ENCODE data around the gene NOL4. TPM values are rescaled to one million over a fixed set of nuclear protein-coding genes. Genes with fewer than 3 reads are reported as not detected.

Gene NOL4
- total and polyA plus RNA-seq, 2 experiments from 2014 or later, result 0.52 to 0.63 TPM

DNA sequence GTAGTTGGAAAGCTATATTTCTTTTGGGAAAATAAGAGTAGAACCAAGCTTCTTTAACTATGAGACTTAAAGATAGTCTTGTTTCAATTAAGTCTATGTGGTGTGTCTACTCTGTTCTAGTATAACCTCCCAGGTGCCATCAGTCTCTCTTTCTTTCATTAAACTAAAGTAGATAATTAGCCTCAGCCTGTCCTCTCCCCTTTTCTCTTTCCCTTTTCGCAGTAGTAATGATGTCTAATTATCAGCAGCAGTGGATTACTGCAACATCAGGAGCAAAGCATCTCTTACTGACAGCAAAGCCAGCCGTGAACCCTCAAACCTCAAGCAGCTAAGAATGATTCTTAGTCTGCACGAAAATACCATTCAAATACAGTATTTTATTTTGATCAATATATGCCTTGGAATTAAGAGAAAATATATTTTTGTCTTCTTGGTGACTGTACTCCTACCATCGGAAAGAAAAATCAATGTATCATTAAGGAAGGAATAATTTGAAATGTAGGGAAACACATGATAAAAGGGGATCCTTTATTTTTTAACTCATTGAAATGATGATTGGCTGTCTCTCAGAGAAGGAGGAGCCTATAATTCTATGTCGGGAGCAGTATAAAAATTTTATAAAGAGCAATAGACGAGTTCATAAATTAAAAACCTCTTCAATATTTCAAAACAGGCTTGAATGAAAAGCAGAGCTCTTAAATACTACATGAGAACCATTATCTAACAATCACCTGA lies 4.5 kb downstream of the NOL4 start:
- ATAC-seq, result no peak
- H3K27ac ChIP-seq (ENCODE audit: low read depth), result no peak overlapping the region
- no peak for DNase-seq (ENCODE audit: low spot score)
- H3K36me3 ChIP-seq (ENCODE audit: insufficient read depth), result no peaks in the 10 kb centered on the region
- Mint-ChIP-seq H3K4me3 (no peak overlapping the region), H3K36me3 (ENCODE audit: low read depth) (no peaks in the 10 kb centered on the region), H3K4me1 (peaks cover 13% of the 10 kb centered on the region; the same call in 2 of the 3 replicates), H3K27ac (no peak overlapping the region), H3K27me3 (ENCODE audit: insufficient read depth, low read depth, poor library complexity) (peaks cover 36% of the 10 kb centered on the region), H3K9me3 (no peaks in the 10 kb centered on the region)
- H3K4me3 ChIP-seq, result no peak overlapping the region
- TF ChIP-seq, protein P1, sequence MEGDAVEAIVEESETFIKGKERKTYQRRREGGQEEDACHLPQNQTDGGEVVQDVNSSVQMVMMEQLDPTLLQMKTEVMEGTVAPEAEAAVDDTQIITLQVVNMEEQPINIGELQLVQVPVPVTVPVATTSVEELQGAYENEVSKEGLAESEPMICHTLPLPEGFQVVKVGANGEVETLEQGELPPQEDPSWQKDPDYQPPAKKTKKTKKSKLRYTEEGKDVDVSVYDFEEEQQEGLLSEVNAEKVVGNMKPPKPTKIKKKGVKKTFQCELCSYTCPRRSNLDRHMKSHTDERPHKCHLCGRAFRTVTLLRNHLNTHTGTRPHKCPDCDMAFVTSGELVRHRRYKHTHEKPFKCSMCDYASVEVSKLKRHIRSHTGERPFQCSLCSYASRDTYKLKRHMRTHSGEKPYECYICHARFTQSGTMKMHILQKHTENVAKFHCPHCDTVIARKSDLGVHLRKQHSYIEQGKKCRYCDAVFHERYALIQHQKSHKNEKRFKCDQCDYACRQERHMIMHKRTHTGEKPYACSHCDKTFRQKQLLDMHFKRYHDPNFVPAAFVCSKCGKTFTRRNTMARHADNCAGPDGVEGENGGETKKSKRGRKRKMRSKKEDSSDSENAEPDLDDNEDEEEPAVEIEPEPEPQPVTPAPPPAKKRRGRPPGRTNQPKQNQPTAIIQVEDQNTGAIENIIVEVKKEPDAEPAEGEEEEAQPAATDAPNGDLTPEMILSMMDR (conservative IDR thresholded peaks at IDR 0.05; ENCODE audit: low read depth in 2 of 2), result no peak
- TF ChIP-seq, protein P2, sequence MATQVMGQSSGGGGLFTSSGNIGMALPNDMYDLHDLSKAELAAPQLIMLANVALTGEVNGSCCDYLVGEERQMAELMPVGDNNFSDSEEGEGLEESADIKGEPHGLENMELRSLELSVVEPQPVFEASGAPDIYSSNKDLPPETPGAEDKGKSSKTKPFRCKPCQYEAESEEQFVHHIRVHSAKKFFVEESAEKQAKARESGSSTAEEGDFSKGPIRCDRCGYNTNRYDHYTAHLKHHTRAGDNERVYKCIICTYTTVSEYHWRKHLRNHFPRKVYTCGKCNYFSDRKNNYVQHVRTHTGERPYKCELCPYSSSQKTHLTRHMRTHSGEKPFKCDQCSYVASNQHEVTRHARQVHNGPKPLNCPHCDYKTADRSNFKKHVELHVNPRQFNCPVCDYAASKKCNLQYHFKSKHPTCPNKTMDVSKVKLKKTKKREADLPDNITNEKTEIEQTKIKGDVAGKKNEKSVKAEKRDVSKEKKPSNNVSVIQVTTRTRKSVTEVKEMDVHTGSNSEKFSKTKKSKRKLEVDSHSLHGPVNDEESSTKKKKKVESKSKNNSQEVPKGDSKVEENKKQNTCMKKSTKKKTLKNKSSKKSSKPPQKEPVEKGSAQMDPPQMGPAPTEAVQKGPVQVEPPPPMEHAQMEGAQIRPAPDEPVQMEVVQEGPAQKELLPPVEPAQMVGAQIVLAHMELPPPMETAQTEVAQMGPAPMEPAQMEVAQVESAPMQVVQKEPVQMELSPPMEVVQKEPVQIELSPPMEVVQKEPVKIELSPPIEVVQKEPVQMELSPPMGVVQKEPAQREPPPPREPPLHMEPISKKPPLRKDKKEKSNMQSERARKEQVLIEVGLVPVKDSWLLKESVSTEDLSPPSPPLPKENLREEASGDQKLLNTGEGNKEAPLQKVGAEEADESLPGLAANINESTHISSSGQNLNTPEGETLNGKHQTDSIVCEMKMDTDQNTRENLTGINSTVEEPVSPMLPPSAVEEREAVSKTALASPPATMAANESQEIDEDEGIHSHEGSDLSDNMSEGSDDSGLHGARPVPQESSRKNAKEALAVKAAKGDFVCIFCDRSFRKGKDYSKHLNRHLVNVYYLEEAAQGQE (IDR thresholded peaks at IDR 0.05; ENCODE audit: unreplicated experiment), result no peak
- TF ChIP-seq CREB1 (CRISPR knock-in tag; IDR thresholded peaks at IDR 0.05; ENCODE audit: low read depth), result no peak
- TF ChIP-seq ZNF331 (CRISPR knock-in tag; IDR thresholded peaks at IDR 0.05; ENCODE audit: low read depth), result no peak
- TF ChIP-seq ZNF114 (CRISPR knock-in tag; IDR thresholded peaks at IDR 0.05), result no peak
- TF ChIP-seq, protein P3, sequence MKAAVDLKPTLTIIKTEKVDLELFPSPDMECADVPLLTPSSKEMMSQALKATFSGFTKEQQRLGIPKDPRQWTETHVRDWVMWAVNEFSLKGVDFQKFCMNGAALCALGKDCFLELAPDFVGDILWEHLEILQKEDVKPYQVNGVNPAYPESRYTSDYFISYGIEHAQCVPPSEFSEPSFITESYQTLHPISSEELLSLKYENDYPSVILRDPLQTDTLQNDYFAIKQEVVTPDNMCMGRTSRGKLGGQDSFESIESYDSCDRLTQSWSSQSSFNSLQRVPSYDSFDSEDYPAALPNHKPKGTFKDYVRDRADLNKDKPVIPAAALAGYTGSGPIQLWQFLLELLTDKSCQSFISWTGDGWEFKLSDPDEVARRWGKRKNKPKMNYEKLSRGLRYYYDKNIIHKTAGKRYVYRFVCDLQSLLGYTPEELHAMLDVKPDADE (IDR thresholded peaks at IDR 0.05), result no peak
- TF ChIP-seq, protein P4, sequence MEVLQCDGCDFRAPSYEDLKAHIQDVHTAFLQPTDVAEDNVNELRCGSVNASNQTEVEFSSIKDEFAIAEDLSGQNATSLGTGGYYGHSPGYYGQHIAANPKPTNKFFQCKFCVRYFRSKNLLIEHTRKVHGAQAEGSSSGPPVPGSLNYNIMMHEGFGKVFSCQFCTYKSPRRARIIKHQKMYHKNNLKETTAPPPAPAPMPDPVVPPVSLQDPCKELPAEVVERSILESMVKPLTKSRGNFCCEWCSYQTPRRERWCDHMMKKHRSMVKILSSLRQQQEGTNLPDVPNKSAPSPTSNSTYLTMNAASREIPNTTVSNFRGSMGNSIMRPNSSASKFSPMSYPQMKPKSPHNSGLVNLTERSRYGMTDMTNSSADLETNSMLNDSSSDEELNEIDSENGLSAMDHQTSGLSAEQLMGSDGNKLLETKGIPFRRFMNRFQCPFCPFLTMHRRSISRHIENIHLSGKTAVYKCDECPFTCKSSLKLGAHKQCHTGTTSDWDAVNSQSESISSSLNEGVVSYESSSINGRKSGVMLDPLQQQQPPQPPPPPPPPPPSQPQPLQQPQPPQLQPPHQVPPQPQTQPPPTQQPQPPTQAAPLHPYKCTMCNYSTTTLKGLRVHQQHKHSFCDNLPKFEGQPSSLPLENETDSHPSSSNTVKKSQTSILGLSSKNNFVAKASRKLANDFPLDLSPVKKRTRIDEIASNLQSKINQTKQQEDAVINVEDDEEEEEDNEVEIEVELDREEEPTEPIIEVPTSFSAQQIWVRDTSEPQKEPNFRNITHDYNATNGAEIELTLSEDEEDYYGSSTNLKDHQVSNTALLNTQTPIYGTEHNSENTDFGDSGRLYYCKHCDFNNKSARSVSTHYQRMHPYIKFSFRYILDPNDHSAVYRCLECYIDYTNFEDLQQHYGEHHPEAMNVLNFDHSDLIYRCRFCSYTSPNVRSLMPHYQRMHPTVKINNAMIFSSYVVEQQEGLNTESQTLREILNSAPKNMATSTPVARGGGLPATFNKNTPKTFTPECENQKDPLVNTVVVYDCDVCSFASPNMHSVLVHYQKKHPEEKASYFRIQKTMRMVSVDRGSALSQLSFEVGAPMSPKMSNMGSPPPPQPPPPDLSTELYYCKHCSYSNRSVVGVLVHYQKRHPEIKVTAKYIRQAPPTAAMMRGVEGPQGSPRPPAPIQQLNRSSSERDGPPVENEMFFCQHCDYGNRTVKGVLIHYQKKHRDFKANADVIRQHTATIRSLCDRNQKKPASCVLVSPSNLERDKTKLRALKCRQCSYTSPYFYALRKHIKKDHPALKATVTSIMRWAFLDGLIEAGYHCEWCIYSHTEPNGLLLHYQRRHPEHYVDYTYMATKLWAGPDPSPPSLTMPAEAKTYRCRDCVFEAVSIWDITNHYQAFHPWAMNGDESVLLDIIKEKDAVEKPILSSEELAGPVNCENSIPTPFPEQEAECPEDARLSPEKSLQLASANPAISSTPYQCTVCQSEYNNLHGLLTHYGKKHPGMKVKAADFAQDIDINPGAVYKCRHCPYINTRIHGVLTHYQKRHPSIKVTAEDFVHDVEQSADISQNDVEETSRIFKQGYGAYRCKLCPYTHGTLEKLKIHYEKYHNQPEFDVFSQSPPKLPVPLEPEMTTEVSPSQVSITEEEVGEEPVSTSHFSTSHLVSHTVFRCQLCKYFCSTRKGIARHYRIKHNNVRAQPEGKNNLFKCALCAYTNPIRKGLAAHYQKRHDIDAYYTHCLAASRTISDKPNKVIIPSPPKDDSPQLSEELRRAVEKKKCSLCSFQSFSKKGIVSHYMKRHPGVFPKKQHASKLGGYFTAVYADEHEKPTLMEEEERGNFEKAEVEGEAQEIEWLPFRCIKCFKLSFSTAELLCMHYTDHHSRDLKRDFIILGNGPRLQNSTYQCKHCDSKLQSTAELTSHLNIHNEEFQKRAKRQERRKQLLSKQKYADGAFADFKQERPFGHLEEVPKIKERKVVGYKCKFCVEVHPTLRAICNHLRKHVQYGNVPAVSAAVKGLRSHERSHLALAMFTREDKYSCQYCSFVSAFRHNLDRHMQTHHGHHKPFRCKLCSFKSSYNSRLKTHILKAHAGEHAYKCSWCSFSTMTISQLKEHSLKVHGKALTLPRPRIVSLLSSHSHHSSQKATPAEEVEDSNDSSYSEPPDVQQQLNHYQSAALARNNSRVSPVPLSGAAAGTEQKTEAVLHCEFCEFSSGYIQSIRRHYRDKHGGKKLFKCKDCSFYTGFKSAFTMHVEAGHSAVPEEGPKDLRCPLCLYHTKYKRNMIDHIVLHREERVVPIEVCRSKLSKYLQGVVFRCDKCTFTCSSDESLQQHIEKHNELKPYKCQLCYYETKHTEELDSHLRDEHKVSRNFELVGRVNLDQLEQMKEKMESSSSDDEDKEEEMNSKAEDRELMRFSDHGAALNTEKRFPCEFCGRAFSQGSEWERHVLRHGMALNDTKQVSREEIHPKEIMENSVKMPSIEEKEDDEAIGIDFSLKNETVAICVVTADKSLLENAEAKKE (CRISPR knock-in tag; IDR thresholded peaks at IDR 0.05), result no peak
- no peak for TF ChIP-seq STAT1 (IDR thresholded peaks at IDR 0.05; ENCODE audit: unreplicated experiment)
- 0 out of 2 replicates have a peak, but pooled peaks cover 5% of the 10 kb centered on the region for H4K20me1 ChIP-seq (replicated peaks; ENCODE audit: insufficient read depth)
- H3K27me3 ChIP-seq (ENCODE audit: insufficient read depth), result peaks cover 53% of the 10 kb centered on the region
- H3F3A ChIP-seq (replicated peaks; ENCODE audit: low read depth), result peaks cover 4% of the 10 kb centered on the region; the same call in 1 of the 2 replicates
- no peak overlapping the region for H2AFZ ChIP-seq
- no peaks in the 10 kb centered on the region for H3K79me2 ChIP-seq (replicated peaks; ENCODE audit: insufficient read depth)
- H3K9me2 ChIP-seq (ENCODE audit: insufficient read depth), result no peaks in the 10 kb centered on the region
- H3K4me1 ChIP-seq (ENCODE audit: insufficient read depth), result peaks cover 6% of the 10 kb centered on the region
- no peak overlapping the region for H3K4me2 ChIP-seq

Data from GM23338 (cell line).